B cell (primary cell): Measurements from ENCODE around the gene TBC1D9B. TPM values are rescaled to one million over a fixed set of nuclear protein-coding genes. Genes with fewer than 3 reads are reported as not detected.
"Not testable (repeated sequence)": the region's sequence is repeated elsewhere in the genome, so short reads cannot be mapped to it uniquely, and the experiment has no call there.

ENCODE experiments used
- ATAC-seq: fragments of 200-7000 bp; cut with Tn5 transposase; one replicate; pipeline ENCODE4 v1.10.0; 2021; ENCODE audit warnings: low read depth, mild to moderate bottlenecking, moderate number of reproducible peaks, moderate library complexity
- CTCF ChIA-PET: fragments of 350-600 bp; sonication (Branson Sonifier 250); formaldehyde crosslinking; loops from one replicate; lab custom pipeline; 2021; ENCODE audit warnings: antibody characterized with exemption, inconsistent platforms; lab: Charles Lee
- POLR2A ChIA-PET: fragments of 350-600 bp; sonication (Branson Sonifier 250); formaldehyde crosslinking; loops from one replicate; lab custom pipeline; 2021; ENCODE audit warnings: antibody characterized with exemption; lab: Charles Lee
- DNase-seq: peaks from one replicate; pipeline ENCODE4 v3.0.0; 2013
- H2AFZ ChIP-seq: 2 replicates; pipeline ENCODE4 v1.6.1; 2012; ENCODE audit warnings: mild to moderate bottlenecking, low read depth, low read length; ENCODE audit not compliant: insufficient read depth, poor library complexity, severe bottlenecking
- H3K27ac ChIP-seq, 2 donors: 1 replicate in 1 of 2; 2 replicates in 1 of 2; pipeline ENCODE4 v1.5.1; 2012 to 2013; ENCODE audit warnings: low read length in 2 of 2, mild to moderate bottlenecking in 2 of 2, moderate library complexity in 1 of 2
- H3K27me3 ChIP-seq, 4 experiments: fragments of 200-600 bp in 1 of 4; sonication (generic) in 1 of 4; replicated peaks in 1 of 4; 1 replicate in 2 of 4; 2 replicates in 2 of 4; pipeline versions ENCODE4 v1.6.1 to v1.7.0; 2013 to 2016; ENCODE audit warnings: low read length in 3 of 4, mild to moderate bottlenecking in 2 of 4, mixed read lengths in 1 of 4, moderate library complexity in 1 of 4; ENCODE audit not compliant: insufficient read depth in 4 of 4, control insufficient read depth in 3 of 4; ENCODE audit errors: control extremely low read depth in 1 of 4
- H3K36me3 ChIP-seq, 2 experiments: replicated peaks in 1 of 2; 1 replicate in 1 of 2; 2 replicates in 1 of 2; pipeline versions ENCODE4 v1.6.1 to v1.7.1; 2013; ENCODE audit warnings: low read length in 1 of 2; ENCODE audit not compliant: insufficient read depth in 2 of 2, control insufficient read depth in 1 of 2; ENCODE audit errors: control extremely low read depth in 1 of 2, extremely low read depth in 1 of 2
- H3K4me1 ChIP-seq, 2 donors: fragments of 200-600 bp in 1 of 2; sonication (generic) in 1 of 2; 1 replicate in 1 of 2; 2 replicates in 1 of 2; pipeline versions ENCODE4 v1.5.1 to v1.6.1; 2013 to 2017; ENCODE audit warnings: low read length in 2 of 2; ENCODE audit not compliant: control insufficient read depth in 2 of 2, insufficient read depth in 2 of 2
- H3K4me2 ChIP-seq: replicated peaks from 2 replicates; pipeline ENCODE3; 2012; ENCODE audit warnings: mild to moderate bottlenecking, low read depth, low read length; ENCODE audit not compliant: poor library complexity, severe bottlenecking
- H3K4me3 ChIP-seq, 5 experiments: fragments of 200-600 bp in 1 of 5; sonication (generic) in 1 of 5; 1 replicate in 3 of 5; 2 replicates in 2 of 5; pipeline versions ENCODE4 v1.5.1 to v1.7.0; 2011 to 2016; ENCODE audit warnings: low read length in 4 of 5, mild to moderate bottlenecking in 4 of 5, low read depth in 2 of 5, control low read depth in 1 of 5, moderate library complexity in 1 of 5; ENCODE audit not compliant: insufficient read depth in 1 of 5; ENCODE audit errors: control extremely low read depth in 1 of 5, extremely low read depth in 1 of 5
- H3K79me2 ChIP-seq: fragments of 200-600 bp; sonication (generic); one replicate; pipeline ENCODE4 v1.6.0; 2016; ENCODE audit warnings: low read length; ENCODE audit not compliant: control insufficient read depth, insufficient read depth
- H3K9ac ChIP-seq: fragments of 200-600 bp; sonication (generic); 2 replicates; pipeline ENCODE4 v1.6.1; 2017; ENCODE audit warnings: mild to moderate bottlenecking, low read length, moderate library complexity
- H3K9me3 ChIP-seq, 3 donors: one replicate each; pipeline versions ENCODE4 v1.6.1 to v1.7.1; 2013; ENCODE audit warnings: low read length in 2 of 3; ENCODE audit not compliant: control insufficient read depth in 2 of 3, insufficient read depth in 1 of 3; ENCODE audit errors: control extremely low read depth in 1 of 3
- H4K20me1 ChIP-seq: 2 replicates; pipeline ENCODE4 v1.6.0; 2012; ENCODE audit warnings: mild to moderate bottlenecking, low read length; ENCODE audit not compliant: insufficient read depth, control insufficient read depth, poor library complexity, severe bottlenecking
- H3K27ac Mint-ChIP-seq: one replicate; pipeline ENCODE4 v1.8.0; 2021; ENCODE audit warnings: mixed read lengths
- H3K27me3 Mint-ChIP-seq: one replicate; pipeline ENCODE4 v1.8.0; 2021; ENCODE audit warnings: mixed read lengths
- H3K4me1 Mint-ChIP-seq: one replicate; pipeline ENCODE4 v1.8.0; 2021; ENCODE audit warnings: mixed read lengths
- H3K4me3 Mint-ChIP-seq: one replicate; pipeline ENCODE4 v1.8.0; 2021; ENCODE audit warnings: mixed read lengths
- H3K9me3 Mint-ChIP-seq: one replicate; pipeline ENCODE4 v1.8.0; 2022; ENCODE audit warnings: mixed read lengths; ENCODE audit not compliant: insufficient read depth
- EZH2 ChIP-seq: IDR thresholded peaks from 2 replicates; pipeline ENCODE4 v1.6.1; 2012; ENCODE audit warnings: borderline replicate concordance, low read depth, mild to moderate bottlenecking, moderate library complexity, low read length; ENCODE audit not compliant: insufficient read depth, poor library complexity, severe bottlenecking
- WGBS: methylation state at CpG from one replicate; pipeline ENCODE4 v1.1.5; 2013; ENCODE audit warnings: missing lambda C conversion rate; ENCODE audit not compliant: insufficient coverage; 5-methylcytosine and 5-hydroxymethylcytosine counted together
- intact Hi-C: fragments of 100-400 bp; cut with micrococcal nuclease; formaldehyde crosslinking; loops from one replicate; pipeline ENCODE4 v1.10.0; 2022
- polyA plus RNA-seq: library from polyadenylated mRNA; depleted of rRNA; stranded (reverse); fragments of >200 nt; gene quantifications from 2 replicates; pipeline ENCODE4 v1.2.3, GENCODE V29; 2012
- total RNA-seq, 2 donors: library from RNA; stranded (reverse); fragments of 120-200 nt in 1 of 2; gene quantifications; 1 replicate in 1 of 2; 2 replicates in 1 of 2; pipeline versions ENCODE4 v1.2.3 to v1.2.4, GENCODE V29; 2013 to 2022
- TF ChIP-seq, protein P1 (sequence below): fragments of 200-600 bp; IDR thresholded peaks from one replicate; pipeline ENCODE4 v1.8.0; 2022; ENCODE audit warnings: antibody characterized with exemption, mild to moderate bottlenecking

Gene TBC1D9B
- total and polyA plus RNA-seq, 2 donors (not counting 1 experiment from before 2014, with no cell fraction given): 143 to 144 TPM

DNA sequence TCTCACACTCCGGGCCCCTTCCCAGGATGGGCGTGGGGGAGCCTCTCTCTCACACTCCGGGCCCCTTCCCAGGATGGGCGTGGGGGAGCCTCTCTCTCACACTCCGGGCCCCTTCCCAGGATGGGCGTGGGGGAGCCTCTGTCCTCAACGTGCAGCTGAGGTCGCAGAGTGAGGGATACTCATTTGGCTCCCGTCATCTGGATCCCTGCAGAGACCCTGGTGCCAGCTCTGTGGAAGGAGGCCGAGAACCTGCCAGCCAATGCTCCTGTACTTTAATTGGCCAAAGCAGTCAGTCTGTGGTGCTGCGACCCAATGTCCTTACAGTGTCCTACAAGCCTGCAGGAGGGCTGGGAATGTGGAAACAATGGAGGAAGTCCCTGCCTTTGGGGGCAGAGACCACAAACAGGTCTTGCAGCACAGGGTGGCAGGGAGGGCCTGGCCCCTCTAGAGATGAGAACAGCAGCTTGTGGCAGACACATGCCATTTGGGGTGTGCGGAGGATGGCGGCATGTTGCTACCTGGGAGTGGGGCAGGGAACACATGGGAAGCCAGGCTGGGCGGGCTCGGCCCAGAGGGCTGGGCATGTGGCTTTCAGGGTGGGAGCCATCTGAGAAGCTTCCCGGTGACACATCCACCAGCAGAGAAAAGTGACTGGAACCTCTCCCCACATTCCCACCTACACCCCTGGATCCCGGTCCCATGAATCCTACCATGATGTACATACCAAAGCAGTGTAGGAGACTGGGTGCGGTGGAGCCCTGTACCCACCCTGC lies 35.5 kb downstream of the TBC1D9B start:
- WGBS: 98% methylated on average over 13 of the region's 18 CpGs

DNA sequence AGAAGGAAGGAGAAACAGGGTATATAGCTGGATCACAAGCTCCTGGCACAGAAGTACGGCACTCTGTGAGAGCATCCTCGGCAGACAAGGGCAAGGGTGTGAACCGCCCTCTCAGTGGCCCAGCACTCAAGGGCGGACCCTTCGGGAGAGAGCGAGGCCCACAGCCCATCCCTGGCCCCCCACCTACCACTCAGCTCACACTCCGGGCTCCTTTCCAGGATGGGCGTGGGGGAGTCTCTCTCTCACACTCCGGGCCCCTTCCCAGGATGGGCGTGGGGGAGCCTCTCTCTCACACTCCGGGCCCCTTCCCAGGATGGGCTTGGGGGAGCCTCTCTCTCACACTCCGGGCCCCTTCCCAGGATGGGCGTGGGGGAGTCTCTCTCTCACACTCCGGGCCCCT lies 36.2 kb downstream of the TBC1D9B start:
- intact Hi-C loops, H3K27ac Mint-ChIP-seq, ATAC-seq, H3K27me3 Mint-ChIP-seq, H3K4me3 ChIP-seq, H3K4me1 Mint-ChIP-seq, H3K79me2 ChIP-seq, H3K27ac ChIP-seq, H2AFZ ChIP-seq, H3K9ac ChIP-seq, H3K9me3 ChIP-seq, H3K4me2 ChIP-seq, H4K20me1 ChIP-seq, H3K4me1 ChIP-seq, H3K4me3 Mint-ChIP-seq, DNase-seq, H3K27me3 ChIP-seq, H3K9me3 Mint-ChIP-seq, POLR2A ChIA-PET: not testable (repeated sequence)
- WGBS: 91% methylated on average over 6 of the region's 14 CpGs
- CTCF ChIA-PET: interaction anchor here (0.5 to 1.1 kb wide), 2 partner anchors 14 to 69 kb away, joined by 3 to 4 read pairs; no protein-coding TSS in a partner anchor
- peaks cover 1 to 59% of the 10 kb centered on the region in 2 experiments for H3K36me3 ChIP-seq

More for the DNA sequence above, 35.5 kb downstream of the TBC1D9B start:
- Histone ChIP-seq H3K4me2 (no peak overlapping the region), H3K4me1 (no peaks in the 10 kb centered on the region), H3K79me2 (no peaks in the 10 kb centered on the region), H3K9me3 (no peaks in the 10 kb centered on the region), H3K27me3 (no peaks in the 10 kb centered on the region), H3K36me3 (peaks cover 1 to 60% of the 10 kb centered on the region in 2 experiments), H3K27ac (no peak overlapping the region), H3K4me3 (no peak overlapping the region), H4K20me1 (no peaks in the 10 kb centered on the region), H2AFZ (no peak overlapping the region), H3K9ac (no peak overlapping the region)
- Mint-ChIP-seq H3K4me3 (no peak overlapping the region), H3K4me1 (no peaks in the 10 kb centered on the region), H3K9me3 (no peaks in the 10 kb centered on the region), H3K27me3 (no peaks in the 10 kb centered on the region), H3K27ac (no peak overlapping the region)
- intact Hi-C loops: no loop called here
- DNase-seq (no peak), ATAC-seq (no peak)
- ChIA-PET CTCF (no interaction called here), POLR2A (no interaction called here)
- TF ChIP-seq, protein P1, sequence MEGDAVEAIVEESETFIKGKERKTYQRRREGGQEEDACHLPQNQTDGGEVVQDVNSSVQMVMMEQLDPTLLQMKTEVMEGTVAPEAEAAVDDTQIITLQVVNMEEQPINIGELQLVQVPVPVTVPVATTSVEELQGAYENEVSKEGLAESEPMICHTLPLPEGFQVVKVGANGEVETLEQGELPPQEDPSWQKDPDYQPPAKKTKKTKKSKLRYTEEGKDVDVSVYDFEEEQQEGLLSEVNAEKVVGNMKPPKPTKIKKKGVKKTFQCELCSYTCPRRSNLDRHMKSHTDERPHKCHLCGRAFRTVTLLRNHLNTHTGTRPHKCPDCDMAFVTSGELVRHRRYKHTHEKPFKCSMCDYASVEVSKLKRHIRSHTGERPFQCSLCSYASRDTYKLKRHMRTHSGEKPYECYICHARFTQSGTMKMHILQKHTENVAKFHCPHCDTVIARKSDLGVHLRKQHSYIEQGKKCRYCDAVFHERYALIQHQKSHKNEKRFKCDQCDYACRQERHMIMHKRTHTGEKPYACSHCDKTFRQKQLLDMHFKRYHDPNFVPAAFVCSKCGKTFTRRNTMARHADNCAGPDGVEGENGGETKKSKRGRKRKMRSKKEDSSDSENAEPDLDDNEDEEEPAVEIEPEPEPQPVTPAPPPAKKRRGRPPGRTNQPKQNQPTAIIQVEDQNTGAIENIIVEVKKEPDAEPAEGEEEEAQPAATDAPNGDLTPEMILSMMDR: no peak
- no peak for TF ChIP-seq EZH2
